ENCODE measurements around the gene UBE2O. TPM values are rescaled to one million over a fixed set of nuclear protein-coding genes. Genes with fewer than 3 reads are reported as not detected.

UBE2O gene
- total RNA-seq, 1 experiment from 2014 or later, result 24.4 TPM

- no peak for DNase-seq (ENCODE audit: low spot score)
Measured at GRCh38 chr17:76439314-76439928, 13.5 kb downstream of the UBE2O start.

- no peak for DNase-seq (ENCODE audit: low spot score)
Measured at GRCh38 chr17:76438906-76439305, 14.0 kb downstream of the UBE2O start.

DNA sequence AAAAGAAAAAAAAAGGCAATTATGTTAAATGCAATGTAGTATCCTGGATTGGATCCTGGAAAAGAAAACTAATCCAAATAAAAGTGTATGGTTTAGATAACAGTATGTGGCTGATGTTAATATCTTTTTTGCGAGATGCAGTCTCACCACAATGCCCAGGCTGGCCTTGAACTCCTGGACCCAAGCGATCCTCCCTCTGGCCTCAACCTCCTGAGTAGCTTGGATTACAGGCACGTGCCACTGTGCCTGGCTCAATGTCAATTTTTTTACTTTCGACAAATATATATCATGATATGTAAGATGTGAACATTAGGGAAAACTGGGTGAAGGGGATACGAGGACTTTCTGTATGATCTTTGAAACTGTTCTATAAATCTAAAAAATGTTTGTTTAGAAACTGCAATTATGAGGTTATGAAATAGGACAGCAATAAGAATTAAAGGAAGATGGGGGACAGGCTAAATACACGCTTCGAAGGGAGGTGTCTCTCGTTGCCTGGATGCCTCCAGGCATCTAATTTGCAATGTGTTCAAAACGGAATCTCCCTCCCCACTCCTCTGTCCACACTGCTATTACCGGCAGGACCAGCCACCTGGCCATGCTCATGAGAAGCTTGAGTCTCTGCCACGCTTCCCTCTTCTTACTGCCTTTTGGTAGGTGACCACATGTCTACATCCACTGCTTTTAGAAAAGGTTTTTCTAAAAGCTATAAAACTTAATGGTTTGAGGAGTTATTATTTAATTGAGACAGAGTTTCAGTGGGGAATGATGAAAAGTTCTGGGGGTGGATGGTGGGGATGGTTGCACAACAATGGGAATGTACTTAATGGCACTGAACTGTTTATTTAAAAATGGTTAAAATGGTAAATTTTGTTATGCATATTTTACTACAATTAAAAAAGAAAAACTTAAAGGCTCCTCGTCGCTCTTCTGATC lies 15.2 kb downstream of the UBE2O start:
- no peak for DNase-seq (ENCODE audit: low spot score)

GRCh38 chr17:76435751-76436150 lies 17.2 kb downstream of the UBE2O start:
- no peak for DNase-seq (ENCODE audit: low spot score)

DNA sequence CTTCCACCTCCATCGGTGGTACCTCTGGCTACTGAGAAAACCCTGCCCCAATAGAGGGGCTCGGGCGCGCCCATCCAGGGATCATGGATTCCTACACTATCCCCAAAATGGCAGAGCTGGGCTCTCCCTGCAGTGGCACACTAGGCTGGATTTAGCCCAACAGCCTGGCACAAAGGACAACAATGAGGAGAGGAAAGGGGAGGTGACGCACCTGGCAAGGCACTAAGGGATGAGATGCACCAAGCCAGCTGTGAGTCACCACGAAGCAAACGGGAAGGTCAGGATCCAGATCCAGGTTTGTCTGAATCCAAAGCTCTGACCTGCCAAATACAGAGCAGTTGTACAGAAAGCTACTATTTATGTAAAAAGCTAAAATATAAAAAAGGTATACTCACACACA lies 18.1 kb downstream of the UBE2O start:
- no peak for DNase-seq (ENCODE audit: low spot score)

DNA sequence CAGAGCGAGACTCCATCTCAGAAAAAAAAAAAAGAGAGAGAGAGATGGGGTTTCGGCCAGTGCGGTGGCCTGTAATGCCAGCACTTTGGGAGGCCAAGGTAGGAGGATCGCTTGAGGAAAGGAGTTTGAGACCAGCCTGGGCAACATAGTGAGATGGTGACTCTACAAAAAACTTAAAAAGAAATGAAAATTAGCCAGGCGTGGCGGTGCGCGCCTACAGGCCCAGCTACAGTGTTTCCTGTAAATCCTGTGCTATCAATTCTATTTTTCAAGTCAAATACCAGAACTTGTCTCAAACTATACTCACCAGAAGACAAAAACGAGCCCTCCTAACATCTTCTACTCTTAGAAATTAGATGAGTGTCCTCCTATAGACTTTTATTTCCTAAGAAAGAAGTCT lies 19.3 kb downstream of the UBE2O start:
- no peak for DNase-seq (ENCODE audit: low spot score)

DNA sequence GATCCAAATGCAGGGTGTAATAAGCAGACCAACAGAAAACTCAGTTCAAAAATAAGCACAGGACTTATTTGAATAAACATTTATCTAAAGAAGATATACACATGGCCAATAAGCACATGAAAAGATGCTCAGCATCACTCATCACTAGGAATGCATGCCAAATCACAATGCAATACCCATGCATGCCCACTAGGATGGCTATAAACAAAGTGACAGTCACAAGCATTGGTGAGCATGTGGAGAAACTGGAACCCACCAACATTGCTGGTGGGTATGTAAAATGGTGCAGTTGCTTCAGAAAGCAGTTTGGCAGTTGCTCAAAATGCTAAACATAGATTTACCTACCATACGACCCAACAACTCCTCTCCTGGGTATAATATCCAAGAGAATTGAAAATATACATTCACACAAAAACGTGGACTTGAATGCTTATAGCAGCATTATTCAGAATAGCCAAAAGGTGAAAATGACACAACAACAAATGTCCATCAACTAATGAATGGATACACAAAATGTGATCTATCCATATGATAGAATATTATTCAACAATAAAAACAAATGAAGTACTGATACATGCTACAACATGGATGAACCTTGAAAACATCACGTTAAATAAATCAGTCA lies 20.1 kb downstream of the UBE2O start:
- peak; percentile 15 for DNase-seq (ENCODE audit: low spot score)

- no peak for DNase-seq (ENCODE audit: low spot score)
Measured at GRCh38 chr17:76432004-76432403, 20.9 kb downstream of the UBE2O start.

DNA sequence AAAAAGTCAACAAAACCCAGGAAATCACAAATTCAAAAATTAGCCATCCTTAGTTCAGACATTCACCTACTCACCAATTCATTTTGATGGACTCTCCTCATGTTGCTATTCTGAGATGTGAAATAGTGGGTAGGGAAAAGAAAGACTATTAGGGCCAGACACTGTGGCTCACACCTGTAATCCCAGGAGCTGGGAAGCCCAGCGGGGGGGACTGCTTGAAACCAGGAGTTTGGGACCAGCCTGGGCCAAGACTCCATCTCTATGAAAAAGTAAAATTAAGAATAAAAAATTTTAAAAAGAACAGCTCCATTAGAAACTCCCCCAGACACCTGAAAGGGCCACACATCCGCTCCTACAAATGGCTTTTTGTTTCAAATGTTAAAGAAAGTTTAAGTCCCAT lies 21.4 kb downstream of the UBE2O start:
- DNase-seq (ENCODE audit: low spot score), result no peak

- DNase-seq (ENCODE audit: low spot score), result no peak
Measured at GRCh38 chr17:76428511-76428910, 24.4 kb downstream of the UBE2O start.

DNA sequence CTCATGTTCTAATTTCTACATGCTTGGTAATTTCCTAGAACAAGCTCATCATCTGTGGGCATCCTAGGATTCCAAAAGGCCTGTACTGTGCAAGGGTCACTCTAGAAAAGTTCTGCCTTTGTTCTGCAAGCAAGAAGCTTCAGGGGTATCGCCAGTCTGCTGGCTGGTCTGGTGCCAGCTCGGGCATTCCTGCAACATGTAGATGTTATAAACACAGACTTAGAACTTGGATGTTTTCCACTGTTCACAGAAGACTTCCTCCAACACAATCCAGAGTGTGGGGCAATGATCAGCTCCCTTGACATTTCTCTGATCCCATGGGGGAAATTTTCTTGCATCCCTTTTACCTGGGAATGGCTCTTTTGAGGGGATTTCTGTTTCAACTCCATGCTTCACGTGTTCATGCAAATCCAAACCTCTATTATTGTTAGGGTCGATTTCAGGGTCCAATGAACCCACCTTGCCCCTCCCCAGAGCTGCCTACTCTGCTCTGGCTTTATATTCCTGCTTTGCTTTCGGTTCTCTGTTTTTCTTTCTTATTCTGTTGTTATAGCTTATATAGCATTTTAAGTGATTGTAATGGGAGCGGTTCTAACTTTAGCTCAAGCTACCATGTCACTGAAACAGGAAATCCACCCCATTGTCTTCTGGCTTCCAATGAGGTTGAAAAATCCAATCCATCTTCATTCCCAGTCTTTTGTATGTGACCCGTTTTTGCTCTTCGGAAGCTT lies 25.3 kb downstream of the UBE2O start:
- DNase-seq (ENCODE audit: low spot score), result no peak

- no peak for DNase-seq (ENCODE audit: low spot score)
Measured at GRCh38 chr17:76426853-76427252, 26.1 kb downstream of the UBE2O start.

- no peak for DNase-seq (ENCODE audit: low spot score)
Measured at GRCh38 chr17:76422860-76423259, 30.1 kb downstream of the UBE2O start.

- DNase-seq (ENCODE audit: low spot score), result no peak
Measured at GRCh38 chr17:76422406-76422805, 30.5 kb downstream of the UBE2O start.

GRCh38 chr17:76421044-76421407 lies 31.9 kb downstream of the UBE2O start:
- no peak for DNase-seq (ENCODE audit: low spot score)

DNA sequence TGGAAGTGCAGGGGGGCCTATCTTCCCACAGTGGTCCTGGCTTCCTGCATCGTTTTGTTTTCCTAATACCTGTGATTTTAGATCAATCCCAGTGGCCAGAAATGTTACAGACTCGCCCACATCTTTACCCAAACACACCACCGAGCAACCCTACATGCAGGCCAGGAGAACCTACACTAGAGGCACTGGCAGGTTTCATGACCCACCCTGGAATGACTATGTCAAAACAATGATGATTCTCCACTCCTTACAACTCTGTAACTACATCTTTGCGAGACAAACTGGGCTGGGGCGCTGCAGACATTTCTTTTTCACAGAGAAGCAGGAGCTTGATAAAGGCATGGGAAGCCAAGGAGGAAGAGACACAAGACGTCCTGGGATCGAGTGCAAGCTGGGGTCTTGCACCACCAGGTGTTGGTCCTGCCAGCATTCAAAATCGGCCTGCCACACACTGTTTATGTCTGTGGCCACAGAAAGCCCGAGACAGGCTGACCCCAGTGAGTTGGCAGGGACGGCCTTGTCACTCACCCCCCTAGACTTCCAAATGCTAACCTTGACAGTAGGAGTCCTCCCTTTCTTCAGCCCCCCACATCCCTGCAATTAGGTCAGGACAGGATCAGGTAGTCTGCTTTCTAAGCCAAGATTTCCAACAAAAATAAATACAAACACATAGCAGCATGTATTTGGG lies 32.5 kb downstream of the UBE2O start:
- no peak for DNase-seq (ENCODE audit: low spot score)

DNA sequence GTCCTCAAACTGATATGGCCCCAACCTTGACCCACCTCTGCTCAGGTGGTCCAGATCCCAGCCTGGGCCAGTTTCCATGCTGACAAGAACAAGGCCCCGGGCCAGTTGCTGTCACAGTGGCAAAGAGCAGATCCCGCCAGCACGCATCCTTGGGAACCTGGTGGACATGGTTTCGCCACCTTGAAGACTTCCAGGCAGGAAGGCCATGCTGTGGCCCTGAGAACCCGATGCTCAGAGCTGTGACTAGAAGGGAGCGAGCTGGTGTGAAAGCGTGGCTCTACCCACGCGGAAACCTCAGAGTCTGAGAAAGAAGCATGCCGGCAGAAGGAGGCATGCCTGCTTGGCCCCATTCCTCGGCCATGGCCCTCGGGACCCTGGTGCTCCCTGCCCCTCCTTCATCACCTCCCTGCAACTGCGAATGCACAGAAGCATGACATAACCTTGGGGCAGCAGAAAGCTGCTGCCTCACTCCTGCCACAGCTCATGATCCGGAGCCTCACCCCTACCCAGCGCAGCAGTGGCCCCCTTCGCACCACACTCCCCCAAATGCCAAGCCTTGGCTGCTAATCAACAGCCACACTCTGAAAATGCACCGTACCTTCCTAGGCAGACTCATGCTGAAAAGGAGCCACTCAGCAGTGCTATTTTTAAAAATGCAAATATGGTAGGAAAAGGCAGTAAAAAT lies 33.2 kb downstream of the UBE2O start:
- DNase-seq (ENCODE audit: low spot score), result no peak

GRCh38 chr17:76417499-76418143 lies 35.3 kb downstream of the UBE2O start:
- DNase-seq (ENCODE audit: low spot score), result no peak

DNA sequence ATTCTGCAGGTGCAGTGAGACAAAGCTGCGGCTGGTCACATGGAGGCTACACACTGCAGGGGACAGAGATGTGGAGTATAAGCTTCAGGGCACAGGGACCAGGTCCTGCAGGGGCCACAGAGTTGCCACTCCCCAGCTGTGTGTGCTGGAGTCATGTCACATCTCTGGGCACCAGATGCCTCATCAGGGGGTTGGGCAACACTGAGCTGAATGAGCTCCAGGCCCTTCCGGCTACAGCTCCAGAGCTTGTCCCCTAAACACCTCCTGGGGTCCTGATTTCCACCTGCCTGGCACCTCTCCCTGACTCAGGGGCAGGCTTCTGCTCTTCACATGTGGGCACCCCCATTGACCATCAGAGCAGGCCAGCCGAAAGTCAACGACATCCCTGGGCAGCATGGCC lies 36.1 kb downstream of the UBE2O start:
- no peak for DNase-seq (ENCODE audit: low spot score)

DNA sequence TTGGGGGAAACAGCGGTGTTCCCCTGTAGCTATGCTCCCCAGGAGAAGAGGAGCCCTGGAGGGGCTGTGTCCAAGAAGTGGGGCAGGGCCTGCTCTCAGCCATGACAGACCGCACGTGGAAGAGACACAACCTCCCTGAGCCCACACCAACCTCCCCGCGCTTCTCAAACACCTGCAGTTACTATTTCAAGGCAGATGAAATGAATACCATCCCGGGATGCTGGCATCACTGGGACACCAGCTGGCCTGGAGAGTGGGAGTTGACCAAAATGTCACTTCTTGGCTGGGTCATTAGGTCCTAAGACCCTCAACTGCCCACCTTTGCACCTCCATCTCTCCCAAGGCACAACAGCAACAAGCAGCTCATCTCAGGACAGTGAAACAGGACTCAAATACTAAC lies 36.5 kb downstream of the UBE2O start:
- no peak for DNase-seq (ENCODE audit: low spot score)

Measured in HT-29 (cell line).